ENCODE results near the gene NCBP1.

GRCh38 chr9:97703437-97704344 lies 70.1 kb downstream of the NCBP1 start:
- no peak for TF ChIP-seq CTCF (IDR thresholded peaks at IDR 0.05 in 8 of 11, conservative IDR thresholded peaks at IDR 0.05 in 3 of 11)
- TF ChIP-seq POLR2A (IDR thresholded peaks at IDR 0.05): no peak
- no peak for TF ChIP-seq POLR2AphosphoS5 (IDR thresholded peaks at IDR 0.05)
